Esophagus muscularis mucosa (tissue), 4 donors: ENCODE results near the gene ZNFX1. TPM values are rescaled to one million over a fixed set of nuclear protein-coding genes. Genes with fewer than 3 reads are reported as not detected.

ENCODE experiments used
- DNase-seq: peaks from one replicate; pipeline ENCODE4 v3.0.0-alpha.2; 2017; ENCODE audit errors: extremely low spot score
- H3K27ac ChIP-seq, 4 donors: fragments of 200-600 bp; sonication (generic); replicated peaks in 1 of 4; 1 replicate in 3 of 4; 2 replicates in 1 of 4; pipeline ENCODE4 v1.5.1; 2016 to 2019; ENCODE audit warnings: mild to moderate bottlenecking in 1 of 4
- H3K27me3 ChIP-seq, 4 donors: fragments of 200-600 bp; sonication (generic); one replicate each; pipeline versions ENCODE4 v1.5.1 to v1.6.0; 2016 to 2019
- H3K36me3 ChIP-seq, 4 donors: fragments of 200-600 bp; sonication (generic); one replicate each; pipeline ENCODE4 v1.5.1; 2016 to 2019
- H3K4me1 ChIP-seq, 4 donors: fragments of 200-600 bp; sonication (generic); one replicate each; pipeline ENCODE4 v1.5.1; 2016 to 2019
- H3K4me3 ChIP-seq, 4 donors: fragments of 200-600 bp; sonication (generic); 1 replicate in 2 of 4; 2 replicates in 2 of 4; pipeline ENCODE4 v1.5.1; 2016 to 2019; ENCODE audit warnings: mild to moderate bottlenecking in 4 of 4, moderate library complexity in 1 of 4
- H3K9me3 ChIP-seq, 4 donors: fragments of 200-600 bp; sonication (generic); 1 replicate in 3 of 4; 2 replicates in 1 of 4; pipeline ENCODE4 v1.5.1; 2016 to 2019
- CTCF ChIP-seq, 3 experiments: fragments of 200-600 bp in 2 of 3; fragments of 450-650 bp in 1 of 3; sonication (generic) in 2 of 3; IDR thresholded peaks; one replicate each; pipeline ENCODE4 v1.5.1; 2017 to 2019; ENCODE audit warnings: antibody characterized with exemption in 3 of 3, mild to moderate bottlenecking in 2 of 3, moderate library complexity in 1 of 3
- EP300 ChIP-seq: sonication (generic); formaldehyde crosslinking; IDR thresholded peaks from one replicate; pipeline ENCODE4 v1.6.1; 2017; ENCODE audit warnings: antibody characterized with exemption
- POLR2A ChIP-seq: fragments of 450-650 bp; IDR thresholded peaks from one replicate; pipeline ENCODE4 v1.6.1; 2017; ENCODE audit warnings: antibody characterized with exemption, moderate library complexity, mild to moderate bottlenecking, low read depth
- POLR2AphosphoS5 ChIP-seq, 2 donors: sonication (generic); formaldehyde crosslinking; IDR thresholded peaks; one replicate each; pipeline ENCODE4 v1.6.1; 2017; ENCODE audit warnings: antibody characterized with exemption in 2 of 2
- WGBS: methylation state at CpG from one replicate; pipeline ENCODE4 v1.1.5; 2018; 5-methylcytosine and 5-hydroxymethylcytosine counted together
- intact Hi-C: fragments of 100-400 bp; cut with DNase I; formaldehyde crosslinking; loops from one replicate; pipeline ENCODE4 v1.15.1; 2023
- total RNA-seq, 4 donors: library from RNA; depleted of rRNA; stranded (reverse); fragments of >200 nt; gene quantifications; one replicate each; pipeline versions ENCODE4 v1.1.0 to v1.2.1, GENCODE V29; 2016

Gene ZNFX1
- total RNA-seq, 4 donors from 2014 or later = 35.7 to 46.7 (median 41.3) TPM

GRCh38 chr20:49285813-49286494 lies 8.1 kb upstream of the ZNFX1 start:
- no peak for DNase-seq
- Histone ChIP-seq H3K27ac (no peak overlapping the region), H3K9me3 (peaks cover 5 to 45% (median 22%) of the 10 kb centered on the region in 4 donors), H3K4me1 (peaks cover 11 to 51% (median 37%) of the 10 kb centered on the region in 4 donors), H3K27me3 (no peaks in the 10 kb centered on the region), H3K4me3 (no peak overlapping the region), H3K36me3 (peaks cover 72 to 100% (median 99%) of the 10 kb centered on the region in 4 donors)
- TF ChIP-seq EP300 = no peak
- TF ChIP-seq POLR2A = no peak
- no peak for TF ChIP-seq POLR2AphosphoS5 (IDR thresholded peaks at IDR 0.05)
- TF ChIP-seq CTCF (IDR thresholded peaks at IDR 0.05) = no peak
- 92% methylated on average over 4 of the region's 4 CpGs for WGBS
- intact Hi-C loops = no loop called here

GRCh38 chr20:49285233-49285668 lies 7.4 kb upstream of the ZNFX1 start:
- no peaks in the 10 kb centered on the region for H3K27me3 ChIP-seq
- H3K27ac ChIP-seq = no peak overlapping the region
- WGBS = 97% methylated on average over 1 of the region's 1 CpG
- no peak overlapping the region for H3K4me3 ChIP-seq
- H3K9me3 ChIP-seq = peaks cover 5 to 50% (median 25%) of the 10 kb centered on the region in 4 donors
- H3K4me1 ChIP-seq = peaks cover 16 to 58% (median 43%) of the 10 kb centered on the region in 4 donors
- DNase-seq = no peak
- no peak for TF ChIP-seq POLR2A
- TF ChIP-seq EP300 = no peak
- peaks cover 74 to 100% (median 99%) of the 10 kb centered on the region in 4 donors for H3K36me3 ChIP-seq
- intact Hi-C loops = no loop called here

GRCh38 chr20:49284818-49285217 lies 7.0 kb upstream of the ZNFX1 start:
- peaks cover 5 to 50% (median 25%) of the 10 kb centered on the region in 4 donors for H3K9me3 ChIP-seq
- H3K4me3 ChIP-seq = no peak overlapping the region
- H3K27ac ChIP-seq = no peak overlapping the region
- no peak for TF ChIP-seq POLR2A
- no peak for TF ChIP-seq EP300
- TF ChIP-seq CTCF (IDR thresholded peaks at IDR 0.05) = no peak
- TF ChIP-seq POLR2AphosphoS5 (IDR thresholded peaks at IDR 0.05) = no peak
- WGBS = 93% methylated on average over 5 of the region's 5 CpGs
- H3K27me3 ChIP-seq = no peaks in the 10 kb centered on the region
- peaks cover 75 to 100% (median 99%) of the 10 kb centered on the region in 4 donors for H3K36me3 ChIP-seq
- H3K4me1 ChIP-seq = peaks cover 20 to 63% (median 48%) of the 10 kb centered on the region in 4 donors
- DNase-seq = no peak
- intact Hi-C loops = no loop called here

GRCh38 chr20:49283703-49284625 lies 6.1 kb upstream of the ZNFX1 start:
- Histone ChIP-seq H3K27me3 (no peaks in the 10 kb centered on the region), H3K4me1 (peaks cover 27 to 71% (median 56%) of the 10 kb centered on the region in 4 donors), H3K9me3 (peaks cover 5 to 50% (median 25%) of the 10 kb centered on the region in 4 donors), H3K36me3 (peaks cover 73 to 99% (median 94%) of the 10 kb centered on the region in 4 donors), H3K4me3 (no peak overlapping the region), H3K27ac (no peak overlapping the region)
- DNase-seq = no peak
- 100% methylated on average over 3 of the region's 3 CpGs for WGBS
- TF ChIP-seq POLR2A (no peak), EP300 (no peak), POLR2AphosphoS5 (IDR thresholded peaks at IDR 0.05) (no peak), CTCF (IDR thresholded peaks at IDR 0.05) (no peak)
- intact Hi-C loops = no loop called here
